Activated CD4-positive, alpha-beta T cell treated with anti-CD3 and anti-CD28 coated beads, Interleukin-2, amount 50 U/mL, for 24 hours (primary cell): ENCODE data around the gene NUFIP1.
"Not testable (repeated sequence)": the region's sequence is repeated elsewhere in the genome, so short reads cannot be mapped to it uniquely, and the experiment has no call there.

Source experiments
- DNase-seq, 2 donors: peaks; one replicate each; pipeline ENCODE4 v3.0.0-alpha.2; 2020; ENCODE audit warnings: low read depth in 1 of 2, low spot score in 1 of 2

The NUFIP1 gene

DNA sequence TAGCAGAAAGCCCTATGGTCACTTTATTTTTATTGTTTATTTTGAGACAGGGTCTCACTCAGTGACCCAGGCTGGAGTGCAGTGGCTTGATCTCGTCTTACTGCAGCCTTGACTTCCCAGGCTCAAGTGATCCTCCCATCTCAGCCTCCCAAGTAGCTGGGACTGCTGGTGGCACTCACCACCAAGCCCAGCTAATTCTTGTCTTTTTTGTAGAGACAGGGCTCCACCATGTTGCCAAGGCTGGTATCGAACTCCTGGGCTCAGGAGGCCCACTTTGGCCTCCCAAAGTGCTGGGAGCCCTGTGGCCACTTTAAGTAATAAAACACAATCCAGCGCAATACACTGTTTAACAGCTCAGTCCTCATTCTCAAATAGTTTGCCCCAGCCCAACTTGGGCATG lies 69.3 kb downstream of the NUFIP1 start:
- DNase-seq: no peak

DNA sequence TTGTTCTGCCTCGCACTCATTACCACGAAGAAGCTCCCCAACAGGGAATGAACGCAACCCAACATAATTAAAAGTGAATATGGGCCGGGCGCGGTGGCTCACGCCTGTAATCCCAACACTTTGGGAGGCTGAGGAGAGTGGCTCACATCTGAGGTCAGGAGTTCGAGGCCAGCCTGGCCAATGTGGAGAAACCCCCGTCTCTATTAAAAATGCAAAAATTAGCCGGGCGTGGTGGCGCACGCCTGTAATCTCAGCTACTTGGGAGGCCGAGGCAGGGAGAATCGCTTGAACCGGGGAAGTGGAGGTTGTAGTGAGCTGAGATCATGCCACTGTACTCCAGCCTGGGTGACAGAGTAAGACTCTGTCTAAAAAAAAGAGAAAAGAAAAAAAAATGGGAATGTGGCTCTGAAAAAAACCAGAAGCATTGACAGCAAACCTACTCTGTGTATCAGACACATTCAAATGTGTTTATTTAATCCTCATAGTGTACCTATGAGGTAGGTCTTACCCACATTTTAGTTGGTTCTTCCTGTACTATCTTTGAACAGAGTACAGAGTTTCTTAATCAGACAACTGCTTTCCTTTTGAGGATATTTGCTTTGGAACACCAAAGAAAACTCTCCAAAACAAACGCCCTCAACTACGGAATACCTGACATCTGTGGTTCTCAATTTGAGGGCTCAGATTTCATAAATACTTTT lies 70.0 kb downstream of the NUFIP1 start:
- DNase-seq: no peak

DNA sequence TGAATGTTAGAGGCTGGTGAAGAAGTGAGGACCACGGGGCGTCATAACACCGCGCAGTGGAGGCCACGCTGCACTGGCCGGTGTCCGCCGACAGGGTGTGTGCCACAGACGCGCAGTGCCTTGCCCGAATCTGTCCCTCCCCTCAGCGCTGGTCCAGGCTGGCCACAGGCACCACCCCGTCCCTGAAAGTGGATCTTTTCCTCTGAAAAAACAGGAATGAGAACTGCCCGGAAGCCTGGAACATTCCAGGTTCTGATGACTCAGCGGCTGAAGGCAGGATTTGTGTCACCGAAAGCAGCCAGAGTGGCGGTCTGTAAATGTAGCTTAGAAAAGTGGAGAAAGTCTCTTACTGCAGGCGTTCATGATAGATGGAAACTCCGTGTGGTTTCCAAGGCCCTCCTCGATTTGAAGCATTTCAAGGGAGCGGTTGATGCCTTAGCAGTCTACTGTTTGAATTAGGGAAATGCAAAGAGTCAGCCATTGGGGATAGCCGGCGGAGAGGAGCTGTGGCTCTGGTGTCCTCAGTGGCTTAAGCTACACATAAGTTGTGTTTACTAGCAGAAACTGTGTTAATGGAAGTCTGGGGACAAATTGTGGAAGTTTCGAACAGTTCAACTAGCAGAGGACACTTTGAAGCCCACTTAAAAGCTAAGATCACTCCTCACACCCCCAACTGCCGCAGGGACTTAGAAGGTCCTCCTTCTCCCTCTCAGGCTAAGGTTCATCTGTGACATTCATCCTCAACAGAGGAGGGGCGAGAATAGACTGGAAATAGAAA lies 70.8 kb downstream of the NUFIP1 start:
- DNase-seq: peak in 1 of 2 donors; percentile 60

DNA sequence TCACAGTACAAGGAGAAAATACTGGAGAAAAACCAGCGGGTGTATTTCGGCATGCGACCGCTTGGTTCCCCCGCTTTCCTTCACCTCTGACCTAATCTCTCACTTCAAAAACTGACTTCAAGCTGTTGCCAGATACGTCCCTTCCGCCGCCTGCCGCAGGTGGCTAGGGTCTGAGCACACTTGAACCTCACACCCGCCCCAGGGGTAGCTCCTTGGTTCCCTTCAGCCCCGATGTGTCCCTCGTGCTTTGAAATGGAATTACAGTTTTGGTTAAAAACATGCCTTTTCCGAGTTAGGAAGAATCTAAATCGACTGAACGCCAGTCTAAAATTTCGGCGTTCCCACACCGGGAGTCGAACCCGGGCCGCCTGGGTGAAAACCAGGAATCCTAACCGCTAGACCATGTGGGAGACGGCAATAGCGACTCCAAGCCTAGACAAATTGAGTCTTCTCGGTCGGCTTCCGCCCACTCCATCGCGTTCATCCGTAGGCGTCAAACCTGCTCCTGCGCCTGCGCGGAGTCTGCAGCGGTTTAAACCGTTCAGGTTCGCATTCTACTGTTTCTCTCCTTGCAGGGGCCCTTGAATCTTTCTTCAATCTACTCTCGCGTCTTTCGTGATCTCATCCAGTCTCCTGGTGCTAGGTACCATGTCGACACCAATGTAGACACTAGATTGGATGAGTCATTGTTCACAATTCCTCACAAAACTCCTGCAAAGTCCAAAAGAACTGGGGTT lies 71.5 kb downstream of the NUFIP1 start:
- peak; percentile 97 to 99 for DNase-seq

DNA sequence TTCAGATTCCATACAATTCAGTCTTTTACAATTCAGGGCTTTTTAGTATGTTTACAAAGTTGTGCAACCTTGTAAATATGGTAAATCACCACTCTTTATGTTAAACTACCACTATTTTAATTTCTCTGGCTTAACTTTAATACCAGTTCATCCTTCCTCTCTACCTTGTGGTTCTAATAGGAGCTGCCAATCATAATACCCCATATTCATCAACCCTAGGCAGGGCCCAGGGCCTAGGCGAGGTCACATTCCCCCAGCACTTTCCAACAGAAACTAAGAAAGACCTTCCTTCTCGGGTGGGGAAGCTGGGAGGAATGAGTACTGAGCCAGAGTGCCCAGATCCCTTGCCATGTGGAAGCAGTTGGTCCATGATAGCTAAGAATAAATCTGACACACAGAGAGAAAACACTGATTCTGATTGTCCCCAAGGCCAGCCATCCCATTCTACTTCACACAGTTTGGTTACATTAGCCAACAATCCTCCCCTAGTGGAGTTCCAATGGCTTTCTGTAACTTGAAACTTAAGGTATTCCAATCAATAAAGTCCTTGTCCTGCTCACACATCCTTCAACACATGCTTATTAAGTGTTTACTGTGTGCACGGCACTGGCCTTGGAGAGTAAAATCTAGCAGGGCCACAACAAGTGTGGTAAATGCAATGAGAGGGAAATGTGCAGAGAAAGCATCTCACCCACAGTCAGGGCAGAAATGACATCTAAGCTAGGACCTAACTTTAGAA lies 76.8 kb downstream of the NUFIP1 start:
- DNase-seq: no peak

DNA sequence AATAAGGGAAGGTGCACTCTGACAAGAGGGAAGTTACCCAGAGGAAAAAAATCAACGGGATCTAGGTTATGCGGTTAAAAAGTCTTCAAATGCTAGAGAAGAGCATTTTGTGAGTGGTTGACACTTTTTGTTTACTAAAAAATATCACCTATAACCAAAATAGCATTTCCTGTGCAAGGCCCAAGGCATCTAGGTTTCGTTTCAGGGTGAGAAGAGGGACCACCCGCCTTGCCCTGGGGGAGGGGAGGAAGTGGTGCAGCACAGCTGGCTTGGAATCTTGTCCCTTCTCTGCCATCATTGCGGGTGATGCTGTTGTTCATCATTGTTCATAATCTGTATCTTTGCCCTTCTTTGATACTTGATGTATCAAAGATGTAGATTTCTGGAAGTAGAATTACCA lies 80.6 kb downstream of the NUFIP1 start:
- DNase-seq: no peak

DNA sequence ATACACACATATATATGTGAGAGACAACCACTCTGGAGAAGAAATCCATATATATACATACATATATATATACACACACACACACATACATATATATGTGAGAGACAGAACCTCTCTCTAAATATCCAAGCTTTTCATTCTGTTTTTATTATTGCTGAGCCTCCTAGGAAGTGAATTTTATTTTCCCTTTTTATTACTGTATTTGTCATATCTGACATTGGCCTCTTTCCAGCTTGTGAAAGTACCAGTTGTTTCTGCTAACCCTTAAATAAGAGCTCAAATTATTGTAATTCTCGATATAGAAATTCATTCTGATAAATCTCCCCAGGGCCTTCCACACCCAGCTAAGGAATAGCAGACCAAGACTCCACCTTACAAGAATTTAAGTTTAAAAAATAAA lies 81.0 kb downstream of the NUFIP1 start:
- DNase-seq: no peak

DNA sequence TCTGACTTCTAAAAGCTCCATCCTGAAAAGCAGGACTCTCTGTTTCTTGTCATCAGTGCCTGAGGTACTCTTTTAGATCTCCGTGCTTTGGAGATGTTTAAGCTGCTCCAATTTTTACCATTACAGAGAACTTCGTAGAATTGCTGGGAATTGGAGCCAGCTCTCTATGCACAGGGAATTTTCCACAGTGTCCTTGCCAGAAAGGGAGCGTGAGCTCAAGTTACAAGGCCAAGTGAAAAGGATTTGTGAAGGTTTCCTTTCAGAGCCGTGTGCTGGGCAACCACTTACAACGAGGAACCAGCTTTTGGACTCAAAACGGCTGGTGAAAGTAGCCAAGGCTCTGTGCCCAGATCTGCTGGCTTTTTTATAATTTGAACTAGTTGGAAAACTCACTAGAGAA lies 82.6 kb downstream of the NUFIP1 start:
- DNase-seq: no peak

DNA sequence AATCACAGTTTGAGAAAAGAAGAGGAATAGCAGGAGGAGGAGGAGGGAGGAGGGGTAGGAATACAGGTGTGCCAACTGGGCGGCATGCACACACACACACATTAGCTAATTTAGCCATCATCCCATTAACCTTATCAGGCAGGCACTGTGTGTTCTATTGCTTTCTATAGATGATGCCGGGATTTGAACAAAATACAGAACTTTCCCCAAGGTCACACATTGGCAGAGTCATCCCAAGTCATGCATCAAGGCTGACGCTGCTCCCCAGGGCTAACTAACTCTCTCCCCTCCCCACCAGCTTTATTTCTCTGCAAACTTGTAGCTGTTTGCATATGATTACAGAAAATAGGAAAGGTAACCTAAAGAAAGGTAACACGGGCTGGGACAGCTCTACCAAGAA lies 83.0 kb downstream of the NUFIP1 start:
- DNase-seq: no peak

DNA sequence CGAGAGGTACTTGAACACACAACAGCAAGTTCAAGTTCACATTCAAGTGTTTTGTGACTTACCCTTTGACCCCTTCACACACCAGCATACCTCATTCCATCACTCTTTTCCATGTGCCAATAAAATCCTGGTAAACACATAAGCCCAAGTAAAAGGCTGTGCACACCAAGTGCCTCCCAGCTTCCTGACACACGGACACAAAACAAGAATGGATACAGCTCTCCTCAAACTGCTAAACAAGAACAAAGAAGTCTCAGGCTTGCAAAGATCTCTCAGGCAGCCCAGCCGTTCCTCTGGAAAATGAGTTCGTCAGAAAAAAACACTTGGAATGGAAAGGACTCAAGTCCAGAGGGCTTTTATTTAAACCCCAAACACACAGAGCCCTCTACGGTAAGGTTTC lies 83.7 kb downstream of the NUFIP1 start:
- DNase-seq: no peak

DNA sequence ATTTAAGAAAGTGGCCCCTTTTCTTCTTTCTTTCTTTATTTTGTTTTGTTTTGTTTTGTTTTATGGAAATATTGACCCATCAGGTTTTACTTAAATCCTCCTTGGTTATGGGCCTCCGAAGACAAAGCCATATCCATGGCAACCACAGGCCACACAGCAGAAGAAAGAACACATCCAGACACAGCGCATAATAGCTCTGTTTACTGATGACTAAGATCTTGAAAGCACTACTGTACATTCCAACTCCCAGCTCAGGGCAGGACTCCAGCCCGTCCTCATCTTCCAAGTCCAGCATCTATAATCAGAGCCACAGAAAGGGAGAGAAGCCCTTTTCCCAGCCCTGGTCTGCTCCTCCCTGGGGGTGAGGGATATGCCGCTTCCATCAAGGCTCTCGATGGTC lies 84.3 kb downstream of the NUFIP1 start:
- no peak for DNase-seq

DNA sequence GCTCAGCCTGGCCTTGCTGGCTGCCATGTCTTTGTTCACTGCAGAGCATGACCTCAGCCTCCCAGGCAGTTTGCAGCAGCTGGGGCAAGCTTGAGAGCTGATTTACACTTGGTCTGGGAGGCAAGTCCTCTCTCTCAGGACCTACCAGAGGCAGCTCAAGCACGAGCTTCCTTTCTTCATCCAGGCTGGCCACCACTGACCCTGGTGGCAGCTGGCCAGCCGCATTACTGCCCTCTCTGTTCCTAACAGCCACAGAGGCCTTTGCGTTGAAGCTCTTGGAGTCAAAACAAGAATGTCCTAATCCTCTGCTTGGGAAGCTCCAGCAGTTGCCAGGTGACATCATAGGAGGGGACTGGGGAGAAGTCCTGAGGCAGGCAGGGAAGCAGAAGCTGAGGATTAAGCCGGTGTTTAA lies 85.7 kb downstream of the NUFIP1 start:
- no peak for DNase-seq

DNA sequence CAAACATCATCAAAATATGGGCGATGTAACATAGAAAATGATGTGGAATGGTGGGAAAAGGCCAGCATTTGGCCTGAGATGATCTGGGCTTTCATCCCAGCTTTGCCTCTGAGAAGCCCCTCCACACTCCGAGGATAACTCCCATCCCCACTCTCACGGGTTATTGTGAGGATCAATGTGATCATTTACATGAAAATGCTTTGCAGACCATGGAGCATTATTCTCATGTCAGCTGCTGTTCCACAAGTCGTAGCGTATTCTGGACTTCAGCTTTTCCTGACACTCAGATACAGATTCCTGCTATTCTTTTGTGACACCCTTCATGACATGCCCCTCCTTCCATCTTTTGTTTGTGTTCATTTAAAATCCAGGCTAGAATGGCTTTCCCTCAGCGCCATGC lies 86.5 kb downstream of the NUFIP1 start:
- DNase-seq: no peak

DNA sequence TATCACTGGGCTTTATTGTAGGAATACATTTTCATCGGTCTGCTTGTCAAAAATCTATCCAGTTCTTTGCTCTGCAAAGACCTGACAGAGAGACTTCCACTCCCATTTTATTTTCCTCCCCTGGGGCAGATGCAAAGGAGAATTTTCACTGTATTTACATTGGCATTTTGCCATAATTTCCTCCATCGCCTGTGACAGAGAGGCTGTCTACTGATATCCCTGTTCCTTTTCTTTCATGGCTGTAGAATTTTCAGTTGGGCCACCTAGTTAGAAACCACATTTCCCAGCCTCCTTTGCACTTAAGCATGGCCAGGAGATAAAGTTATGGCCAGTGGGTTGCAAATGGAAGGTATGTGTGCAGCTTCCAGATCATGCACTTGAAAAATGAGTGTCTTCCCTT lies 89.3 kb downstream of the NUFIP1 start:
- DNase-seq: no peak

DNA sequence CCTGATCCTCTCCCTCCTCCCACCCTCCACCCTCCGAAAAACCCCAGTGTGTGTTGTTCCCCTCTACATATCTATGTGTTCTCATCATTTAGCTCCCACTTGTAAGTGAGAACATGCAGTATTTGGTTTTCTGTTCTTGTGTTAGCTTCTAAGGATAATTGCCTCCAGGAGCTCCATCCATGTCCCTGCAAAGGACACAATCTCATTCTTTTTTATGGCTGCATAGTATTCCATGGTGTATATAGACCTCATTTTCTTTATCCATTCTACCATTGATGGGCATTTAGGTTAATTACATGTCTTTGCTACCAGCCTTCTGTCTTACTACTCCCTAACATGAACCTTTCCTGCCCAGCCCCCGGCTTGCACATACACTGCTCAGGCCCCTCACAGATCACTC lies 91.0 kb downstream of the NUFIP1 start:
- DNase-seq: not testable (repeated sequence)

DNA sequence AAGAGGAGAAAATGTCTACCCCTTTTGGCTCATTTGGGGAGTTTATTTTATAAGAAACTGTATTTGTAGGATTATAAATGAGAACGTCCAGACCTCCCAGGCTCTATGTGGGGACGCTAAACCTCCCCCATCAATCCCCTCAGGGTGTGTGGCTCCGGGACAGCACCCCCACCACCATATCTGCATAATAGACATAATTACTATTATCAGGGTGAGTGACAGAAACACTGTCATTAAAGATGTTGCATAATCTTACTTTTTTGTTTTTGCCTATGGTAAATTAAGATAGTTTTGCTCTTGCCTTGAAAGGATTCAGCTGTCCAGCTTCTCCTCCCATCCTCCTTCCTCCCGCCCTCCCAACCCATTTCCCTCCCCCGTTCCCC lies 93.3 kb downstream of the NUFIP1 start:
- DNase-seq: no peak

DNA sequence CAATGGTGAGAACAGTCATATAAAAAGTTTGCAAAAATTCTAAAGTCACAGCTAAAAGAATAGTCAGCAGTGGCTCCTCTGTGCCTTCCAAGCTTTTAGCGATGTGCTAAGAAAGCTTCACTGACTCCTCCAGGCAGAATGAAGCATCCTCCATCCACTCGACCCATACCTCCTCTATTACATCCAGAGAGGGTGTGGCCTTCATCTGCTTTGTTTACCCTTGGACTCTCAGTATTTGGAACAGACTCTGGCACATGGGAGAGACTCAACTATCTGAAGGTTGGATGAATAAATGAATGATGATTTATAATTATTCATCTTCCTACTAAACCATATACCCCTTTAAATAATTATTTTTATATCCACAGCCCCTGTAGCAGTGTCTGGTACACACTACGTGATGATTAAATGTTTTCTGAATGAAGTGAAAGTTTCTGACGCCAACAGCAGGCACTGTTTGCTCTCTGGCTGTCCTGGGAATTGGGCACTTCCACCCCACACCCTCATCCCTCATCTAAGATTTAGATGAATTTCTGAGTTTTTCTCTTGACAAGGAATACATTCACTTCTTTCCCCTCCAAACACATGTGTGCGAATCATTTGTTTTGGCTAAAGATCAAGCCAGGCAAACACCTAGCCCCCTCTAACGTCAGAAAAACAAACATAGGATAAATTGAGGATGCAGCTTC lies 93.9 kb downstream of the NUFIP1 start:
- DNase-seq: no peak

DNA sequence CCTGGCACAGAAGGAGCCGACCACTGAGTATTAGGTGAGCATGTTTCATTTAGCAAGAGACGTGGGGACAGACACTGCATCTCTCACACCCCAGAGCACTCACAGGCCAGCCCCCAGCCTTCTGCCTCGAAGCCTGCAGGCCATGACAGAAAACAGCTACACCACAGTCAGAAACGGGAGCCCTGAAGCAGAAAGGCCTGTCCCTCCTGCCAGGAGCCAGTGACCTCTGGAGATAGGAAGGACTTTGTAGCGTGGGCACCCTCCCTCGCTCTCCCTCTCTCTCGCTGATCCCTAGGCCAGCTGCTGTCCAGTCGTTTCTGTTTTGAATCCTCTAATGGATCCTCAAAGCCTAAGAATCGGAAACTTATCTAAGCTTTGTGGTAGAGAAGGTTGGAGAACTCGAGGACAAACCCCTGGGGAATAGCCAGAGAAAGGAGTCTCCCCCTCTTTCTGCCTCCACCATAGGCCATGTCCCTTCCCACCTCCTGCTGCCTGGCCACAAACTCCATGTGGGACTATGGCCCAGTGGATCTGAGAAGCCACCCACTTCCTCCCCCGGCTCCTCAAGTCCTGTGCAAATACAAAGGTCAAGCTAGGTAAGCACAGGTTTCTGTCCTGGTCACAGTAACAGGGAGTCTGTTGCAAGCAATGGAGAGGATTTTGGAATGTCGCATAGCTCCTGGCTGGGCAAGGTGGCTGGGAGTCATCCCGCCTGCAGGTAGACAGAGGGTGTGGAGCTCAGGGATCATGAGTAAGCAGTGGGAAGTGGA lies 95.1 kb downstream of the NUFIP1 start:
- no peak for DNase-seq
